Adipocyte (in vitro differentiated cells): ENCODE measurements around the gene PTOV1.

Experiments
- DNase-seq: peaks from one replicate; pipeline ENCODE4 v3.0.0-alpha.2; 2015; ENCODE audit warnings: low read depth
- H3K27me3 ChIP-seq: replicated peaks from 2 replicates; pipeline ENCODE4 v1.7.0; 2013; ENCODE audit warnings: mild to moderate bottlenecking, low read length, moderate library complexity; ENCODE audit not compliant: control insufficient read depth, insufficient read depth
- H3K36me3 ChIP-seq: 2 replicates; pipeline ENCODE4 v1.7.0; 2013; ENCODE audit warnings: low read length, mild to moderate bottlenecking, moderate library complexity; ENCODE audit not compliant: control insufficient read depth, insufficient read depth, severe bottlenecking
- H3K4me1 ChIP-seq: 2 replicates; pipeline ENCODE4 v1.7.0; 2013; ENCODE audit warnings: mild to moderate bottlenecking, low read length, moderate library complexity; ENCODE audit not compliant: control insufficient read depth, insufficient read depth
- H3K4me3 ChIP-seq: 2 replicates; pipeline ENCODE4 v1.7.0; 2013; ENCODE audit warnings: mild to moderate bottlenecking, low read length, moderate library complexity
- H3K9ac ChIP-seq: 2 replicates; pipeline ENCODE4 v1.7.0; 2013; ENCODE audit warnings: mild to moderate bottlenecking, low read length, moderate library complexity
- H3K9me3 ChIP-seq: 2 replicates; pipeline ENCODE4 v1.7.0; 2013; ENCODE audit warnings: mild to moderate bottlenecking, low read length, moderate library complexity; ENCODE audit not compliant: control insufficient read depth

The PTOV1 gene

GRCh38 chr19:49836176-49837008, 14.6 kb upstream of the PTOV1 start:
- no peak overlapping the region for H3K4me3 ChIP-seq
- no peak overlapping the region for H3K9ac ChIP-seq
- no peaks in the 10 kb centered on the region for H3K27me3 ChIP-seq
- no peak for DNase-seq
- H3K4me1 ChIP-seq, result no peaks in the 10 kb centered on the region
- H3K36me3 ChIP-seq, result peaks cover 77% of the 10 kb centered on the region
- H3K9me3 ChIP-seq, result no peaks in the 10 kb centered on the region

- Histone ChIP-seq H3K4me3 (no peak overlapping the region), H3K36me3 (peaks cover 72% of the 10 kb centered on the region), H3K9me3 (no peaks in the 10 kb centered on the region), H3K9ac (no peak overlapping the region), H3K27me3 (no peaks in the 10 kb centered on the region), H3K4me1 (no peaks in the 10 kb centered on the region)
- DNase-seq, result no peak
These were observed 14.0 kb upstream of the PTOV1 start for GRCh38 chr19:49837009-49837310.

GRCh38 chr19:49837425-49837824, 13.5 kb upstream of the PTOV1 start:
- no peak overlapping the region for H3K4me3 ChIP-seq
- H3K27me3 ChIP-seq, result no peaks in the 10 kb centered on the region
- DNase-seq, result no peak
- peaks cover 68% of the 10 kb centered on the region for H3K36me3 ChIP-seq
- no peaks in the 10 kb centered on the region for H3K4me1 ChIP-seq
- H3K9ac ChIP-seq, result no peak overlapping the region
- H3K9me3 ChIP-seq, result no peaks in the 10 kb centered on the region

DNA sequence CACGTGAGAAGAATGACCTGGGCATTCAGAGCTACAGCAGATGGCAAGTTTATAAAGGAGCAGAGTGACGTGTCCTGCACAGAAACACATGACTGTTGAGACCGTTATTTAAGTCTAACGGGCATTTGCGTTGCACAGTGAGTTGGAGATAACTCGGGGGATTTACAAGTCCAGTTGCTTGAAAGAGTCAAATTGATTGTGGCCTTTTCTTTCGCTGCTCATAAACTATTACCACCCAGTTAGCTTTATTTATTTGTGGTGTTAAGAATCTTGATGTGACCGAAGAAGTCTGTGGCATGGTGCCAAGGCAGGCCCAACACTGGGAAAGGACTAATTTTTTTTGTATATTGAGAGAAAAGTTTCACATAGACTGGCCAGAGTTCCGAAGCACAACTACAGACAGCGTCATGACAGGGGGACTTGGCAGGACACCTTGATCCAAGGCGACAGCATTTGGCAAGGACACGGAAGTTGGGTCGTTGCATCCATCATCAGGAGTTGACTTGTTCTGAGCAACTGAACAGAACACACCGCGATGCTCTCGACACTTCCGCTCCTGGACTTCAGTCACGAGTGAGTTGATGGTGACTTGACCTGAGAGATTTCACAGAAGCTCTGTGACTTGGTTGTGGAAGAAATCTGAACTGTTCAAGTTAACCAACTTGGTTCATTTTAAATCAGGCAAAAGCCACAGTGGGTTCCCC, 11.9 kb upstream of the PTOV1 start:
- H3K9ac ChIP-seq, result no peak overlapping the region
- peaks cover 52% of the 10 kb centered on the region for H3K36me3 ChIP-seq
- DNase-seq, result no peak
- no peaks in the 10 kb centered on the region for H3K9me3 ChIP-seq
- H3K27me3 ChIP-seq, result no peaks in the 10 kb centered on the region
- H3K4me3 ChIP-seq, result no peak overlapping the region
- no peaks in the 10 kb centered on the region for H3K4me1 ChIP-seq

GRCh38 chr19:49839713-49840112, 11.2 kb upstream of the PTOV1 start:
- H3K4me1 ChIP-seq, result no peaks in the 10 kb centered on the region
- no peak overlapping the region for H3K4me3 ChIP-seq
- no peaks in the 10 kb centered on the region for H3K27me3 ChIP-seq
- H3K9ac ChIP-seq, result no peak overlapping the region
- H3K9me3 ChIP-seq, result no peaks in the 10 kb centered on the region
- no peak for DNase-seq
- H3K36me3 ChIP-seq, result peaks cover 45% of the 10 kb centered on the region

DNA sequence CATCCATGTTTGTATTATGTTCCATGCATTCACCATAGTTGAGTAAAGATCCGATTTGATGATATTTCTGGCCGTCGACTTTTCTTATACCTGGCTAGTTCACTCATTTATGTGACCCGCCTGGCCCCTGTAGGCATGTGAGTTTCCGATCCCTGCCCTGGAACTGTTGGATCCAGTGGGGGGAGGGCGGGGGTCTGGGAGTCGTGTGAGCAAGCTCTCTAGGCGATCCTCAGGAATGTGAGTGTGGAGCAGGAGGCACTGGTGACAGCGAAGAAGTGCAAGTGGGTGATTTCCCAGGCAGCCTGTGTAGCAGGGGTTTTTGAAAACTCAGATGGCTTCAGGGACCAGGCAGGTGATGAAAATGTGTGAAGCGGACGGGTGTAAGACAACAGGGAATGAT, 10.6 kb upstream of the PTOV1 start:
- peaks cover 39% of the 10 kb centered on the region for H3K36me3 ChIP-seq
- no peaks in the 10 kb centered on the region for H3K9me3 ChIP-seq
- no peaks in the 10 kb centered on the region for H3K4me1 ChIP-seq
- no peak for DNase-seq
- no peak overlapping the region for H3K4me3 ChIP-seq
- no peak overlapping the region for H3K9ac ChIP-seq
- H3K27me3 ChIP-seq, result no peaks in the 10 kb centered on the region

DNA sequence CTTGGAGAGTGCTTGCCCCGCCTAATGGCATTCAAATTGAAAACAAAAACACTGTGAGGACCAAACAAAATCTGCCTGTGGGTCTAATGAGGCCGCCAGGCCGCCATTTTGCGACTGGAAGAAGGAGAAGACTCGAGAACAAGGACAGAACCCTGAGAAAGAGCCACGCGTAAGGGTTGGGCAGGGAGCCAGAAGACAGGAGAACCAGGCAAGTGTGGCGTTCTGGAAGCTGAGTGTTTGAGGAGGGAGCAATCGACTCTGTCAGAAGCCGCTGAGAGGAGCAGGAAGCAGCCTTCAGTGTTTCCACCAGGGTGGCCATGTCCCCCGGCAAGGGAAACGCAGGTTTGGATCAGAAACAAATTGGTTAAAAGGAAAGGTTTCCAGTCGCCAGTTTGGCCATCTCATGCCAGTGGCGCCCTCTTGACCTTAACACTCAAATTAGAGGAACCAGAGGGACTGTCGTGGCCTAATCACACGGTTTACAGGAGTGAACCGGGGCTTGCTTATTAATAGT, 10.2 kb upstream of the PTOV1 start:
- Histone ChIP-seq H3K36me3 (peaks cover 37% of the 10 kb centered on the region), H3K4me1 (no peaks in the 10 kb centered on the region), H3K27me3 (no peaks in the 10 kb centered on the region), H3K4me3 (no peak overlapping the region), H3K9ac (no peak overlapping the region), H3K9me3 (no peaks in the 10 kb centered on the region)
- DNase-seq, result no peak

DNA sequence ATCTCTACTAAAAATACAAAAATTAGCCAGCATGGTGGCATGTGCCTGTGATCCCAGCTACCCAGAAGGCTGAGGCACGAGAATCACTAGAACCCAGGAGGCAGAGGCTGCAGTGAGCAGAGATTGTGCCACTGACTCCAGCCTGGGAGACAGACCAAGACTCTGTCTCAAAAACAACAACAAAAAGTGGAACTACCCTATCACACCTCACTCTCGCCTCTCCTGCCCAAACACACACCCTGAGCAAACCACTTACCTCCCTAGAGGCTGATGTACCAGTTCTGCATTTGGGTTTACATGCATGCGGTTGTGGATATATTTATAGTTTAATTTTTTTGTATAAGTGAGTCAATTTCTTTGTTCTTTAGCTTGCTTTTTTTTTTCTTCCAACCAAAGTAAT, 7.7 kb upstream of the PTOV1 start:
- DNase-seq, result no peak

GRCh38 chr19:49844138-49845095, 6.5 kb upstream of the PTOV1 start:
- Histone ChIP-seq H3K4me1 (peaks cover 7% of the 10 kb centered on the region), H3K9me3 (no peaks in the 10 kb centered on the region), H3K36me3 (peaks cover 15% of the 10 kb centered on the region), H3K27me3 (no peaks in the 10 kb centered on the region), H3K4me3 (no peak overlapping the region), H3K9ac (no peak overlapping the region)
- DNase-seq, result no peak

More for the DNA sequence above, 7.7 kb upstream of the PTOV1 start:
- no peak overlapping the region for H3K9ac ChIP-seq
- no peaks in the 10 kb centered on the region for H3K27me3 ChIP-seq
- H3K4me3 ChIP-seq, result no peak overlapping the region
- H3K36me3 ChIP-seq, result peaks cover 26% of the 10 kb centered on the region
- H3K4me1 ChIP-seq, result peaks cover 2% of the 10 kb centered on the region
- H3K9me3 ChIP-seq, result no peaks in the 10 kb centered on the region

- DNase-seq, result no peak
- peaks cover 12% of the 10 kb centered on the region for H3K4me1 ChIP-seq
- no peaks in the 10 kb centered on the region for H3K27me3 ChIP-seq
- no peak overlapping the region for H3K9ac ChIP-seq
- peaks cover 8% of the 10 kb centered on the region for H3K36me3 ChIP-seq
- H3K4me3 ChIP-seq, result no peak overlapping the region
- H3K9me3 ChIP-seq, result no peaks in the 10 kb centered on the region
These were observed 5.5 kb upstream of the PTOV1 start for GRCh38 chr19:49845414-49845813.

DNA sequence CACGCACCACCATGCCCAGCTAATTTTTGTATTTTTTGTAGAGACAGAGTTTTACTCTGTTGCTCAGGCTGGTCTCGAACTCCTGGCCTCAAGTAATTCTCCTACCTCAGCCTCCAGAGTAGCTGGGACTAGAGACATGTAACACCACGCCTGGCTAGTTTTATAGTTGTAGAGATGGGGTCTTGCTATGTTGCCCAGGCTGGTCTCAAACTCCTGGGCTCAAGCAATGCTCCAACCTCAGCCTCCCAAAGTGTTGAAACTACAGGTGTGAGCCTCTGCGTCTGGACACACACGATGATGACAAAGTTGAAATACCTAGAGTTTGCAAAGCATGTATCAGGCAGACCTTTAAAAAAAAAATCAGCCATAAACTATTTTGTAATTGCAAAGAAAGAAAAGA, 4.6 kb upstream of the PTOV1 start:
- Histone ChIP-seq H3K4me1 (peaks cover 12% of the 10 kb centered on the region), H3K36me3 (no peaks in the 10 kb centered on the region), H3K4me3 (no peak overlapping the region)

More for the DNA sequence above, 4.6 kb upstream of the PTOV1 start:
- DNase-seq, result no peak
- no peak overlapping the region for H3K9ac ChIP-seq
- no peaks in the 10 kb centered on the region for H3K27me3 ChIP-seq
- H3K9me3 ChIP-seq, result no peaks in the 10 kb centered on the region
